Endothelial cell of umbilical vein (primary cell): ENCODE measurements around the gene ULBP1. TPM values are rescaled to one million over a fixed set of nuclear protein-coding genes. Genes with fewer than 3 reads are reported as not detected.

Source experiments
- BruUV-seq: library from RNA; stranded (reverse); fragments of 400-500 nt; replicated peaks from 2 replicates; lab custom pipeline; 2021; lab: Mats Ljungman, UMichigan
- CTCF ChIA-PET: fragments of 300-600, 350-600 bp; sonication (Branson Sonifier 250); formaldehyde crosslinking; loops from one replicate; lab custom pipeline; 2021; ENCODE audit warnings: antibody characterized with exemption, inconsistent platforms; lab: Charles Lee
- POLR2A ChIA-PET: fragments of 300-600, 350-600 bp; sonication (Branson Sonifier 250); formaldehyde crosslinking; loops from one replicate; lab custom pipeline; 2021; ENCODE audit warnings: antibody characterized with exemption, inconsistent platforms; lab: Charles Lee
- DNase-seq: peaks from one replicate; pipeline ENCODE4 v3.0.0-alpha.2; 2011; ENCODE audit warnings: low read depth, low spot score
- FAIRE-seq: peaks from 2 replicates; lab custom pipeline; 2011; peaks lifted over from hg19 to GRCh38; lab: Jason Lieb, UNC
- H2AFZ ChIP-seq: 2 replicates; pipeline ENCODE4 v1.6.0; 2012; ENCODE audit warnings: low read depth, low read length, control low read depth, inconsistent platforms
- H3K27ac ChIP-seq: 2 replicates; pipeline ENCODE4 v1.5.1; 2011; ENCODE audit warnings: low read depth, mild to moderate bottlenecking, control low read depth, low read length, moderate library complexity; ENCODE audit not compliant: insufficient read depth
- H3K27me3 ChIP-seq, 2 experiments: 2 replicates each; pipeline versions ENCODE4 v1.6.0 to v1.6.1; 2011; ENCODE audit warnings: low read length in 2 of 2, mixed read lengths in 1 of 2; ENCODE audit not compliant: control insufficient read depth in 2 of 2, insufficient read depth in 2 of 2
- H3K36me3 ChIP-seq, 2 experiments: 2 replicates in 1 of 2; 3 replicates in 1 of 2; pipeline ENCODE4 v1.5.1; 2011; ENCODE audit warnings: low read length in 2 of 2, mild to moderate bottlenecking in 1 of 2, moderate library complexity in 1 of 2; ENCODE audit not compliant: control insufficient read depth in 2 of 2, insufficient read depth in 2 of 2; ENCODE audit errors: extremely low read depth in 1 of 2
- H3K4me1 ChIP-seq: 3 replicates; pipeline ENCODE4 v1.5.1; 2011; ENCODE audit warnings: mild to moderate bottlenecking, low read length; ENCODE audit not compliant: control insufficient read depth, insufficient read depth; ENCODE audit errors: extremely low read depth
- H3K4me2 ChIP-seq: 2 replicates; pipeline ENCODE4 v1.6.1; 2011; ENCODE audit warnings: low read length, control low read depth, mixed read lengths; ENCODE audit not compliant: insufficient read depth
- H3K4me3 ChIP-seq, 3 experiments: fragments of 200-600 bp in 1 of 3; sonication (generic), shearing (Covaris generic) in 1 of 3; replicated peaks in 1 of 3; 2 replicates each; pipeline ENCODE4 v1.5.1; 2011 to 2016; ENCODE audit warnings: control low read depth in 3 of 3, low read length in 3 of 3, mild to moderate bottlenecking in 2 of 3, inconsistent platforms in 1 of 3, low read depth in 1 of 3, moderate library complexity in 1 of 3; ENCODE audit not compliant: insufficient read depth in 1 of 3
- H3K79me2 ChIP-seq: 2 replicates; pipeline ENCODE4 v1.6.0; 2012; ENCODE audit warnings: low read length, inconsistent platforms; ENCODE audit not compliant: control insufficient read depth, insufficient read depth
- H3K9ac ChIP-seq: replicated peaks from 2 replicates; pipeline ENCODE3; 2011; ENCODE audit warnings: low read length, control low read depth; ENCODE audit not compliant: insufficient read depth; ENCODE audit errors: extremely low read depth
- H3K9me1 ChIP-seq: replicated peaks from 3 replicates; pipeline ENCODE4 v1.6.0; 2011; ENCODE audit warnings: mild to moderate bottlenecking, low read length; ENCODE audit not compliant: control insufficient read depth, insufficient read depth; ENCODE audit errors: extremely low read depth
- H3K9me3 ChIP-seq: replicated peaks from 2 replicates; pipeline ENCODE4 v1.5.1; 2012; ENCODE audit warnings: low read length, inconsistent platforms; ENCODE audit not compliant: control insufficient read depth, insufficient read depth
- H4K20me1 ChIP-seq: replicated peaks from 2 replicates; pipeline ENCODE3; 2011; ENCODE audit warnings: mild to moderate bottlenecking, low read length; ENCODE audit not compliant: control insufficient read depth, insufficient read depth; ENCODE audit errors: extremely low read depth
- CTCF ChIP-seq, 2 donors: IDR thresholded peaks; 1 replicate in 1 of 2; 2 replicates in 1 of 2; pipeline ENCODE4 v1.5.1; 2011; ENCODE audit warnings: low read length in 2 of 2, mild to moderate bottlenecking in 2 of 2, moderate library complexity in 2 of 2, control low read depth in 1 of 2, inconsistent platforms in 1 of 2, low read depth in 1 of 2; ENCODE audit not compliant: insufficient read depth in 1 of 2; ENCODE audit errors: extremely low read depth in 1 of 2
- EZH2 ChIP-seq: IDR thresholded peaks from 2 replicates; pipeline ENCODE4 v1.6.1; 2012; ENCODE audit warnings: borderline replicate concordance, low read depth, mild to moderate bottlenecking, moderate library complexity, low read length, inconsistent platforms; ENCODE audit not compliant: severe bottlenecking
- FOS ChIP-seq: IDR thresholded peaks from 2 replicates; pipeline ENCODE4 v1.6.1; 2011; ENCODE audit warnings: mild to moderate bottlenecking, low read length, moderate library complexity, borderline replicate concordance; ENCODE audit not compliant: insufficient read depth
- GATA2 ChIP-seq: IDR thresholded peaks from 2 replicates; pipeline ENCODE4 v1.7.0; 2011; ENCODE audit warnings: low read depth, mild to moderate bottlenecking, moderate library complexity, mixed read lengths, low read length; ENCODE audit not compliant: insufficient read length, insufficient read depth
- JUN ChIP-seq: IDR thresholded peaks from 2 replicates; pipeline ENCODE4 v1.6.1; 2011; ENCODE audit warnings: borderline replicate concordance, low read depth; ENCODE audit not compliant: insufficient read length, insufficient read depth
- MAX ChIP-seq: IDR thresholded peaks from 2 replicates; pipeline ENCODE4 v1.6.1; 2011; ENCODE audit not compliant: insufficient read depth, insufficient read length
- MYC ChIP-seq: IDR thresholded peaks from one replicate; pipeline ENCODE4 v1.6.1; 2011; ENCODE audit warnings: mild to moderate bottlenecking, low read depth, low read length
- POLR2A ChIP-seq: IDR thresholded peaks from 2 replicates; pipeline ENCODE4 v1.6.1; 2012; ENCODE audit warnings: low read depth, mild to moderate bottlenecking, control low read depth, low read length
- POLR2AphosphoS5 ChIP-seq: IDR thresholded peaks from 2 replicates; pipeline ENCODE4 v1.6.1; 2012; ENCODE audit warnings: low read depth, mild to moderate bottlenecking, control low read depth, low read length, moderate library complexity; ENCODE audit not compliant: insufficient read depth
- dilution Hi-C: fragments of 300-500 bp; cut with MboI; formaldehyde crosslinking; loops from one replicate; pipeline ENCODE4 v1.15.0; 2019; ENCODE audit warnings: low sequenced_read_pairs; ENCODE audit not compliant: extremely low pct_ligation_motif_present
- intact Hi-C: fragments of 100-400 bp; cut with micrococcal nuclease; formaldehyde crosslinking; loops from one replicate; pipeline ENCODE4 v1.10.0; 2022
- polyA plus RNA-seq, 4 experiments: library from polyadenylated mRNA; depleted of rRNA in 3 of 4; stranded (reverse) in 3 of 4; unstranded in 1 of 4; fragments of >200 nt; gene quantifications; 2 replicates each; pipeline versions ENCODE4 v1.2.1 to v1.2.3, GENCODE V29; 2011 to 2012; ENCODE audit warnings: missing spikeins in 1 of 4
- total RNA-seq: library from RNA; stranded (reverse); gene quantifications from 2 replicates; pipeline ENCODE4 v1.2.3, GENCODE V29; 2021

The ULBP1 gene
- total and polyA plus RNA-seq, 2 donors (not counting 3 experiments of a cell fraction or from before 2014, with no cell fraction given), result 0.33 to 1.4 TPM

GRCh38 chr6:149948011-149948410 is 15.7 kb upstream of the ULBP1 start:
- Histone ChIP-seq H3K27ac (no peak overlapping the region), H3K27me3 (peaks cover 19 to 22% of the 10 kb centered on the region in 2 experiments), H3K9me3 (no peaks in the 10 kb centered on the region), H4K20me1 (no peaks in the 10 kb centered on the region), H3K4me3 (no peak overlapping the region), H3K9ac (no peak overlapping the region), H3K79me2 (no peaks in the 10 kb centered on the region), H3K9me1 (no peaks in the 10 kb centered on the region), H2AFZ (no peak overlapping the region), H3K4me1 (no peaks in the 10 kb centered on the region), H3K4me2 (no peak overlapping the region), H3K36me3 (peaks cover 0 to 3% of the 10 kb centered on the region in 2 experiments)
- POLR2A ChIA-PET, result no interaction called here
- CTCF ChIA-PET, result interaction anchor here (0.8 to 1.3 kb wide), 2 partner anchors 69 to 212 kb away, joined by 3 read pairs; no protein-coding TSS in a partner anchor
- FAIRE-seq (no peak), DNase-seq (no peak)
- no peak for TF ChIP-seq MYC
- BruUV-seq, result no TSS peak
- intact Hi-C loops, result no loop called here
- dilution Hi-C loops, result no loop called here

- ChIA-PET POLR2A (no interaction called here), CTCF (interaction anchor here (0.8 to 1.3 kb wide), 2 partner anchors 68 to 212 kb away, joined by 3 read pairs; no protein-coding TSS in a partner anchor)
- H3K4me2 ChIP-seq, result no peak overlapping the region
- H3K36me3 ChIP-seq, result peaks cover 0 to 3% of the 10 kb centered on the region in 2 experiments
- H3K4me1 ChIP-seq, result no peaks in the 10 kb centered on the region
- peaks cover 22 to 28% of the 10 kb centered on the region in 2 experiments for H3K27me3 ChIP-seq
- no peak overlapping the region for H3K9ac ChIP-seq
- DNase-seq (no peak), FAIRE-seq (no peak)
- no peaks in the 10 kb centered on the region for H3K9me1 ChIP-seq
- H4K20me1 ChIP-seq, result no peaks in the 10 kb centered on the region
- TF ChIP-seq MAX (no peak), FOS (no peak), GATA2 (no peak), POLR2AphosphoS5 (no peak), JUN (no peak), CTCF (IDR thresholded peaks at IDR 0.05; ENCODE audit: extremely low read depth in 1 of 2, insufficient read depth in 1 of 2, low read depth in 1 of 2, low read length in 2 of 2) (no peak), POLR2A (no peak), EZH2 (no peak), MYC (no peak)
- no peaks in the 10 kb centered on the region for H3K79me2 ChIP-seq
- BruUV-seq, result no TSS peak
- H3K27ac ChIP-seq, result no peak overlapping the region
- intact Hi-C loops (no loop called here), dilution Hi-C loops (no loop called here)
- H3K4me3 ChIP-seq, result no peak overlapping the region
- no peaks in the 10 kb centered on the region for H3K9me3 ChIP-seq
- H2AFZ ChIP-seq, result no peak overlapping the region
Observed at GRCh38 chr6:149948616-149949015, 15.1 kb upstream of the ULBP1 start.
